ENCODE data around the gene CCDC24.

- no peak for TF ChIP-seq EZH2 (IDR thresholded peaks at IDR 0.05)
- TF ChIP-seq, protein P1, sequence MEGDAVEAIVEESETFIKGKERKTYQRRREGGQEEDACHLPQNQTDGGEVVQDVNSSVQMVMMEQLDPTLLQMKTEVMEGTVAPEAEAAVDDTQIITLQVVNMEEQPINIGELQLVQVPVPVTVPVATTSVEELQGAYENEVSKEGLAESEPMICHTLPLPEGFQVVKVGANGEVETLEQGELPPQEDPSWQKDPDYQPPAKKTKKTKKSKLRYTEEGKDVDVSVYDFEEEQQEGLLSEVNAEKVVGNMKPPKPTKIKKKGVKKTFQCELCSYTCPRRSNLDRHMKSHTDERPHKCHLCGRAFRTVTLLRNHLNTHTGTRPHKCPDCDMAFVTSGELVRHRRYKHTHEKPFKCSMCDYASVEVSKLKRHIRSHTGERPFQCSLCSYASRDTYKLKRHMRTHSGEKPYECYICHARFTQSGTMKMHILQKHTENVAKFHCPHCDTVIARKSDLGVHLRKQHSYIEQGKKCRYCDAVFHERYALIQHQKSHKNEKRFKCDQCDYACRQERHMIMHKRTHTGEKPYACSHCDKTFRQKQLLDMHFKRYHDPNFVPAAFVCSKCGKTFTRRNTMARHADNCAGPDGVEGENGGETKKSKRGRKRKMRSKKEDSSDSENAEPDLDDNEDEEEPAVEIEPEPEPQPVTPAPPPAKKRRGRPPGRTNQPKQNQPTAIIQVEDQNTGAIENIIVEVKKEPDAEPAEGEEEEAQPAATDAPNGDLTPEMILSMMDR (IDR thresholded peaks at IDR 0.05) = no peak
- no peak for TF ChIP-seq EZH2phosphoT487 (IDR thresholded peaks at IDR 0.05)
These were observed 38.7 kb downstream of the CCDC24 start for GRCh38 chr1:44029911-44030604.
